Activated CD8-positive, alpha-beta T cell treated with anti-CD3 and anti-CD28 coated beads for 36 hours (primary cell): Measurements from ENCODE around the gene ZNF335. TPM values are rescaled to one million over a fixed set of nuclear protein-coding genes. Genes with fewer than 3 reads are reported as not detected.

Source experiments
- ATAC-seq: fragments of 200-7000 bp; cut with Tn5 transposase; one replicate; pipeline ENCODE4 v1.10.0; 2021; ENCODE audit warnings: mild to moderate bottlenecking, moderate library complexity
- CTCF ChIA-PET: fragments of 350-600 bp; sonication (Branson Sonifier 250); formaldehyde crosslinking; loops from one replicate; lab custom pipeline; 2021; ENCODE audit warnings: antibody characterized with exemption; lab: Charles Lee
- POLR2A ChIA-PET: fragments of 350-600 bp; sonication (Branson Sonifier 250); formaldehyde crosslinking; loops from one replicate; lab custom pipeline; 2021; ENCODE audit warnings: antibody characterized with exemption; lab: Charles Lee
- DNase-seq: peaks from one replicate; pipeline ENCODE4 v3.0.0-alpha.2; 2020
- H3K27ac Mint-ChIP-seq: one replicate; pipeline ENCODE4 v1.8.0; 2021; ENCODE audit warnings: mild to moderate bottlenecking, mixed read lengths
- H3K27me3 Mint-ChIP-seq: one replicate; pipeline ENCODE4 v1.8.0; 2021; ENCODE audit warnings: mixed read lengths
- H3K36me3 Mint-ChIP-seq: one replicate; pipeline ENCODE4 v1.8.0; 2021; ENCODE audit warnings: low read depth, mixed read lengths
- H3K4me1 Mint-ChIP-seq: one replicate; pipeline ENCODE4 v1.8.0; 2021; ENCODE audit warnings: low read depth, mixed read lengths
- H3K4me3 Mint-ChIP-seq: one replicate; pipeline ENCODE4 v1.8.0; 2021; ENCODE audit warnings: mild to moderate bottlenecking, moderate library complexity, mixed read lengths
- H3K9me3 Mint-ChIP-seq: one replicate; pipeline ENCODE4 v1.8.0; 2021; ENCODE audit warnings: mixed read lengths
- intact Hi-C: fragments of 100-400 bp; cut with micrococcal nuclease; formaldehyde crosslinking; loops from one replicate; pipeline ENCODE4 v1.10.0; 2022
- total RNA-seq, 2 experiments: library from RNA; stranded (reverse); gene quantifications; one replicate each; pipeline ENCODE4 v1.2.3, GENCODE V29; 2021
- TF ChIP-seq, protein P1 (sequence below): fragments of 200-600 bp; IDR thresholded peaks from one replicate; pipeline ENCODE4 v1.8.0; 2022; ENCODE audit warnings: antibody characterized with exemption, mild to moderate bottlenecking

The ZNF335 gene
- total RNA-seq, 2 experiments from 2014 or later, result 27.0 to 28.8 TPM

DNA sequence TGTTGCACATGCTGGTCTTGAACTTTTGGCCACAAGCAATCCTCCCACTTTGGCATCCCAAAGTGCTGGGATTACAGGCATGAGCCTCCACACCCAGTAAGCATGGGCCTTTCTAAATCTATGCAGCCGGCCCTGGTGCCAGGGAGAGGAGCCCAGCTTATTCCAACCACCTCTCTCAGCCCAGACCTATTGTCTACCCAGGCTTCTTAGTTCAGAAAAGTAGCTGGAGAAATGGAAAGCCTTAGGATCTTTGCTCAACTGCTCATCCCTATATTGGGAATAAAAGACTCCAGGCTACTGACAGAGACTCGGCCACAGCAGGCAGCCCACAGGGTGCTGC, 45.3 kb downstream of the ZNF335 start:
- Mint-ChIP-seq H3K4me1 (peaks cover 2% of the 10 kb centered on the region), H3K27ac (no peak overlapping the region), H3K27me3 (peaks cover under 1% of the 10 kb centered on the region), H3K9me3 (no peaks in the 10 kb centered on the region), H3K4me3 (no peak overlapping the region), H3K36me3 (no peaks in the 10 kb centered on the region)
- ATAC-seq (no peak), DNase-seq (no peak)
- intact Hi-C loops, result no loop called here
- ChIA-PET POLR2A (interaction anchor here (0.9 to 1.5 kb wide), 2 partner anchors 8 to 11 kb away, joined by 3 to 5 read pairs; partner anchors contain the start of gene PCIF1), CTCF (interaction anchor here (1.3 to 1.5 kb wide), 3 partner anchors 11 to 102 kb away, joined by 4 to 5 read pairs (median 4); no protein-coding TSS in a partner anchor)
- TF ChIP-seq, protein P1, sequence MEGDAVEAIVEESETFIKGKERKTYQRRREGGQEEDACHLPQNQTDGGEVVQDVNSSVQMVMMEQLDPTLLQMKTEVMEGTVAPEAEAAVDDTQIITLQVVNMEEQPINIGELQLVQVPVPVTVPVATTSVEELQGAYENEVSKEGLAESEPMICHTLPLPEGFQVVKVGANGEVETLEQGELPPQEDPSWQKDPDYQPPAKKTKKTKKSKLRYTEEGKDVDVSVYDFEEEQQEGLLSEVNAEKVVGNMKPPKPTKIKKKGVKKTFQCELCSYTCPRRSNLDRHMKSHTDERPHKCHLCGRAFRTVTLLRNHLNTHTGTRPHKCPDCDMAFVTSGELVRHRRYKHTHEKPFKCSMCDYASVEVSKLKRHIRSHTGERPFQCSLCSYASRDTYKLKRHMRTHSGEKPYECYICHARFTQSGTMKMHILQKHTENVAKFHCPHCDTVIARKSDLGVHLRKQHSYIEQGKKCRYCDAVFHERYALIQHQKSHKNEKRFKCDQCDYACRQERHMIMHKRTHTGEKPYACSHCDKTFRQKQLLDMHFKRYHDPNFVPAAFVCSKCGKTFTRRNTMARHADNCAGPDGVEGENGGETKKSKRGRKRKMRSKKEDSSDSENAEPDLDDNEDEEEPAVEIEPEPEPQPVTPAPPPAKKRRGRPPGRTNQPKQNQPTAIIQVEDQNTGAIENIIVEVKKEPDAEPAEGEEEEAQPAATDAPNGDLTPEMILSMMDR, result no peak

DNA sequence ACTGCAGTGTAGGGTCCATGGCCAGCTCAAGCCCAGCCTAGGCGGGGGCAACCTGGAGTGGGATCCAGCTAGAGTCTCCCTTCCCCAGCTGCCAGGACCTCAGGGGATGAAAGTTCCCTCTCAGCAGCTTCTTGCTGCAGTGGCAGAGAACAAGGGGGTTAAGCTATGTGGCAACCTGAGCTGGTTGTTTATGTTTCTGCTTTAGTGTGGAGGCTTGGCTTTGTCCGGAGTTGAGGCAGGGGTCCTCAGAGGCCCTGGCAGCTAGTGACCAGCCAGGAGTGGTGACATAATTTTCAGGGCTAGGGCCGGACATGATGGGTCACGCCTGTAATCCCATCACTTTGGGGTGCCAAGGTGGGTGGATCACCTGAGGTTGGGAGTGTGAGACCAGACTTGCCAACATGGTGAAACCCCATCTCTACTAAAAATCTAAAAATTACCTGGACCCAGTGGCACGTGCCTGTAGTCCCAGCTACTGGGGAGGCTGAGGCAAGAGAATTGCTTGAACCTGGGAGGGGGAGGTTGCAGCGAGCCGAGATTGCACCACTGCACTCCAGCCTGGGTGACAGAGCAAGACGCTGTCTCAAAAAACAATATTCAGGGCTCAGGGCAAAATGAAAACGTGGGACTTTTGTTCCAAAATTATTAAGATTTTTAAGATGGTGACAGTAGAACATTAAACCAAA, 46.0 kb downstream of the ZNF335 start:
- DNase-seq (no peak), ATAC-seq (no peak)
- POLR2A ChIA-PET, result interaction anchor here (0.9 to 1.5 kb wide), 2 partner anchors 9 to 11 kb away, joined by 3 to 5 read pairs; partner anchors contain the start of gene PCIF1
- TF ChIP-seq, protein P1, result no peak
- CTCF ChIA-PET, result interaction anchor here (0.8 to 1.5 kb wide), 3 partner anchors 11 to 102 kb away, joined by 3 to 5 read pairs (median 4); no protein-coding TSS in a partner anchor
- no peaks in the 10 kb centered on the region for H3K9me3 Mint-ChIP-seq
- no peak overlapping the region for H3K4me3 Mint-ChIP-seq
- H3K4me1 Mint-ChIP-seq, result peaks cover 3% of the 10 kb centered on the region
- H3K36me3 Mint-ChIP-seq, result no peaks in the 10 kb centered on the region
- H3K27me3 Mint-ChIP-seq, result peaks cover 2% of the 10 kb centered on the region
- no peak overlapping the region for H3K27ac Mint-ChIP-seq
- intact Hi-C loops, result no loop called here

DNA sequence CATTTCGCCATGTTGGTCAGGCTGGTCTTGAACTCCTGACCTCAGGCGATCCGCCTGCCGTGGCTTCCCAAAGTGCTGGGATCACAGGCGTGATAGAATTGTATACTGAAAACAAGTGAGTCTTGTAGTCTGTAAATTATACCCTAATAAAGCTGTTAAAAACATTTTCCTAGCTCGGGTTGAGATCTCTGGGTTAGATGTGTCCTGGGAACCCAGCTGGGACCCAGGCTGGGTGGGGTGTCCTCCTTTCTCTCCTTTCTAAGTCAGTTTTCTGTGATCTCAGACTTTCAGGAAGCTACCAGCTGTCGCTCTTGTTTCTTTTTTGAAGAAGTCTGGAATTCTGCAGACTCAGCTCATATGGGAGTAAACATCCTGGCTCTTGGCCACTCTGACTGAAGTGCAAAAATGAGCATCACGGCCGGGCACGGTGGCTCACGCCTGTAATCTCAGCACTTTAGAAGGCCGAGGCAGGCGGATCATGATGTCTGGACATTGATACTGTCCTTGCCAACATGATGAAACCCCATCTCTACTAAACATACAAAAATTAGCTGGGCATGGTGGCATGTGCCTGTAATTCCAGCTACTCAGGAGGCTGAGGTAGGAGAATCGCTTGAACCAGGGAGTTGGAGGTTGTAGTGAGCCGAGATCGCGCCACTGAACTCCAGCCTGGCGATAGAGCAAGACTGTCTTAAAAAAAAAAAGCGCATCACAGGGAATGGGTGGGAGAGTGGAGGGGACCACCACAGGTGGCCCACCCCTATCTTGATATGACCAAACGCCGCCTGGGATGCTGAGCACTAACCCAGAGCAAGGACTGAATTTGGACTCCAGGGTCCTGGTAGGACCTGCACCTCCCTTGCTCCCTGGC, 47.4 kb downstream of the ZNF335 start:
- TF ChIP-seq, protein P1, result no peak
- ATAC-seq, result no peak
- POLR2A ChIA-PET, result interaction anchor here (0.7 to 1.8 kb wide), 3 partner anchors 9 to 43 kb away, joined by 3 to 17 read pairs (median 3); partner anchors contain the start of gene PCIF1
- no peaks in the 10 kb centered on the region for H3K36me3 Mint-ChIP-seq
- peaks cover 2% of the 10 kb centered on the region for H3K27me3 Mint-ChIP-seq
- CTCF ChIA-PET, result interaction anchor here (1.1 to 2.0 kb wide), 4 partner anchors 9 to 126 kb away, joined by 3 to 9 read pairs (median 4); no protein-coding TSS in a partner anchor
- intact Hi-C loops, result no loop called here
- H3K4me1 Mint-ChIP-seq, result peaks cover 3% of the 10 kb centered on the region
- no peak for DNase-seq
- no peak overlapping the region for H3K27ac Mint-ChIP-seq
- no peak overlapping the region for H3K4me3 Mint-ChIP-seq
- no peaks in the 10 kb centered on the region for H3K9me3 Mint-ChIP-seq

DNA sequence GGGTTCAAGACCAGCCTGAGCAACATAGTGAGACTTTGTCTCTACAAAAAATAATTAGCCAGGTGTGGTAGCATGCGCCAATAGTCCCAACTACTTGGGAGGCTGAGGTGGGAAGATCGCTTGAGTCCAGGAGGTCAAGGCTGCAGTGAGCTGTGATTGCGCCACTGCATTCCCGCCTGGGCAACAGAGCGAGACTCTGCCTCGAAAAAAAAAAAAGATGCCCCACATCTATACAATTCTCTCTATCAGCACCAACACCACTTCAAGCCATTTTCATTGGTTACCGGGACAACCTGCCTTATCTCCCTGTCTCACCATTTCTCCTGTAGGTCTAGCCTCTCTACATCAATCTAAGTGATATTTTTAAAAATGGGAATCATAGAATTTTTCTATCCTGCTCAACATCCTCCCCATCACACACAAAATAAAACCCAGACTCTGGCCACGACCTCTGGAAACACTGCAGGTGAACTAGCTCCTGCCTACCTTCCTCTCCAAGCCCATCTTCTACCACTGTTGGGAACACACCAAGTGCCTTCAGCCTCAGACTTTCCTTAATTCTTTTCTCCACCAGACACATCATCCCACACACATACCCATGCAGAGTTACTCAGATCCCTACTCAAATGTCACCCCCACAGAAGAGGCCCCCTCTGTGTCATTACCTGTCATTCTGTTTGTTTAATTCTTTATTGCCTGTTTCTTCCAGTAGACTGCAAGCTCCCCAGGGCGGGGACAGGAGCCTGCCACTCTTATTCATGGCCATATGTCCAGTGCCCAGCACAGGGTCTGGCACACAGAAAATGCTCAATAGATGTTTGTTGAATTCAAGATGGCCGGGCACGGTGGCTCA, 50.4 kb downstream of the ZNF335 start:
- ChIA-PET POLR2A (interaction anchor here (0.9 to 2.8 kb wide), 4 partner anchors 11 to 37 kb away, joined by 3 to 13 read pairs (median 3); partner anchors contain the start of gene PCIF1), CTCF (interaction anchor here (1.3 to 1.5 kb wide), 2 partner anchors 12 to 48 kb away, joined by 3 to 7 read pairs; no protein-coding TSS in a partner anchor)
- peaks cover 8% of the 10 kb centered on the region for H3K27me3 Mint-ChIP-seq
- no peak overlapping the region for H3K4me3 Mint-ChIP-seq
- peak; percentile 34 for ATAC-seq
- peaks cover 3% of the 10 kb centered on the region for H3K4me1 Mint-ChIP-seq
- TF ChIP-seq, protein P1, result no peak
- no peaks in the 10 kb centered on the region for H3K9me3 Mint-ChIP-seq
- no peak overlapping the region for H3K27ac Mint-ChIP-seq
- intact Hi-C loops, result no loop called here
- DNase-seq, result peak; percentile 24
- no peaks in the 10 kb centered on the region for H3K36me3 Mint-ChIP-seq
